Right kidney (tissue), 1 donor: ENCODE data around the gene FUOM.
A peak's percentile ranks its signal among the peaks of the same experiment; 100 is the strongest.
"Not testable (repeated sequence)": the region's sequence is repeated elsewhere in the genome, so short reads cannot be mapped to it uniquely, and the experiment has no call there.

ENCODE experiments used
- DNase-seq: peaks from one replicate; pipeline ENCODE4 v3.0.0-alpha.2; 2016

The FUOM gene

GRCh38 chr10:133390597-133391248 is 32.9 kb upstream of the FUOM start:
- DNase-seq: no peak

GRCh38 chr10:133388973-133389818 is 31.4 kb upstream of the FUOM start:
- DNase-seq: no peak

GRCh38 chr10:133388236-133388972 is 30.6 kb upstream of the FUOM start:
- DNase-seq: no peak

GRCh38 chr10:133386951-133387350 is 29.1 kb upstream of the FUOM start:
- not testable (repeated sequence) for DNase-seq

GRCh38 chr10:133385214-133385613 is 27.4 kb upstream of the FUOM start:
- no peak for DNase-seq

- DNase-seq: no peak
These were observed 26.3 kb upstream of the FUOM start for GRCh38 chr10:133384071-133384470.

- no peak for DNase-seq
These were observed 25.7 kb upstream of the FUOM start for GRCh38 chr10:133383551-133383950.

GRCh38 chr10:133381036-133381435 is 23.2 kb upstream of the FUOM start:
- no peak for DNase-seq

- peak; percentile 40 for DNase-seq
These were observed 22.2 kb upstream of the FUOM start for GRCh38 chr10:133379801-133380666.

- peak; percentile 80 for DNase-seq
These were observed 21.5 kb upstream of the FUOM start, which contains the start of gene PAOX for GRCh38 chr10:133379152-133379800. Gene PAOX (plus strand): TSS chr10:133379262. CDS start chr10:133379317, 55 bp downstream.

GRCh38 chr10:133378251-133379096 is 20.7 kb upstream of the FUOM start:
- DNase-seq: peak; percentile 91

GRCh38 chr10:133377818-133378250 is 20.0 kb upstream of the FUOM start:
- no peak for DNase-seq

GRCh38 chr10:133377025-133377817 is 19.4 kb upstream of the FUOM start:
- peak; percentile 31 for DNase-seq

GRCh38 chr10:133376183-133376582 is 18.4 kb upstream of the FUOM start:
- not testable (repeated sequence) for DNase-seq

GRCh38 chr10:133375357-133376115 is 17.7 kb upstream of the FUOM start:
- DNase-seq: no peak

- DNase-seq: peak; percentile 79
These were observed 15.6 kb upstream of the FUOM start, which contains the start of gene ECHS1 for GRCh38 chr10:133373174-133374090. Gene ECHS1 (minus strand): TSS chr10:133373354. CDS start chr10:133373333, 21 bp downstream.

- DNase-seq: no peak
These were observed 14.7 kb upstream of the FUOM start for GRCh38 chr10:133372507-133372906.
